K562 (cell line): Measurements from ENCODE around the gene PHLDB1. TPM values are rescaled to one million over a fixed set of nuclear protein-coding genes. Genes with fewer than 3 reads are reported as not detected.
"Not testable (repeated sequence)": the region's sequence is repeated elsewhere in the genome, so short reads cannot be mapped to it uniquely, and the experiment has no call there.

Experiments used
- ATAC-seq: fragments of 200-7000 bp; cut with Tn5 transposase; 3 replicates; pipeline ENCODE4 v1.9.1; 2020; ENCODE audit warnings: moderate library complexity
- BruUV-seq: library from RNA; stranded (reverse); fragments of 400-500 nt; replicated peaks from 2 replicates; lab custom pipeline; 2021; lab: Mats Ljungman, UMichigan
- CTCF ChIA-PET: fragments of 300-600 bp; formaldehyde crosslinking; extraction: SDS; loops from one replicate; lab custom pipeline; 2021; ENCODE audit warnings: low intra/inter-chr PET ratio; lab: Yijun Ruan, JAX
- POLR2A ChIA-PET: fragments of 300-600, 350-650 bp; sonication (Branson Sonifier 250); formaldehyde crosslinking; extraction: SDS; loops from one replicate; lab custom pipeline; 2021; ENCODE audit warnings: antibody characterized with exemption, inconsistent platforms; lab: Yijun Ruan, JAX
- DNase-seq, 4 experiments: peaks; one replicate each; pipeline versions ENCODE4 v3.0.0 to v3.0.0-alpha.2; 2011 to 2018; ENCODE audit warnings: low spot score in 3 of 4, mixed read lengths in 3 of 4; ENCODE audit errors: extremely low read depth in 1 of 4
- FAIRE-seq: peaks from 2 replicates; lab custom pipeline; 2011; peaks lifted over from hg19 to GRCh38; lab: Jason Lieb, UNC
- H2AFZ ChIP-seq: 2 replicates; pipeline ENCODE4 v1.6.0; 2011; ENCODE audit warnings: low read depth, low read length, control low read depth, inconsistent platforms
- H3K27ac ChIP-seq: fragments of 200-600 bp; 3 replicates; pipeline ENCODE4 v1.8.0; 2011; ENCODE audit warnings: low read depth, mild to moderate bottlenecking, control low read depth, inconsistent platforms, low read length, moderate library complexity, mixed read lengths; ENCODE audit errors: extremely low read depth
- H3K27me3 ChIP-seq, 2 experiments: fragments of 300-600 bp in 1 of 2; 2 replicates in 1 of 2; 3 replicates in 1 of 2; pipeline versions ENCODE4 v1.6.0 to v1.8.0; 2011; ENCODE audit warnings: inconsistent platforms in 2 of 2, low read length in 2 of 2, mild to moderate bottlenecking in 1 of 2, mixed read lengths in 1 of 2, moderate library complexity in 1 of 2; ENCODE audit not compliant: control insufficient read depth in 2 of 2, insufficient read depth in 2 of 2
- H3K36me3 ChIP-seq: fragments of 300-600 bp; 3 replicates; pipeline ENCODE4 v1.8.0; 2011; ENCODE audit warnings: mild to moderate bottlenecking, low read length, inconsistent platforms; ENCODE audit not compliant: control insufficient read depth, insufficient read depth
- H3K4me1 ChIP-seq, 2 experiments: fragments of 200-600 bp in 1 of 2; replicated peaks in 1 of 2; 2 replicates in 1 of 2; 3 replicates in 1 of 2; pipeline versions ENCODE4 v1.5.1 to v1.8.0; 2011; ENCODE audit warnings: inconsistent platforms in 2 of 2, low read length in 2 of 2, mild to moderate bottlenecking in 1 of 2, mixed read lengths in 1 of 2, moderate library complexity in 1 of 2; ENCODE audit not compliant: control insufficient read depth in 2 of 2, insufficient read depth in 2 of 2
- H3K4me2 ChIP-seq: 2 replicates; pipeline ENCODE4 v1.6.1; 2011; ENCODE audit warnings: low read length, control low read depth, inconsistent platforms, mixed read lengths; ENCODE audit not compliant: insufficient read depth
- H3K4me3 ChIP-seq: fragments of 200-600 bp; sonication (generic), shearing (Covaris generic); 2 replicates; pipeline ENCODE4 v1.5.1; 2016; ENCODE audit warnings: control low read depth, inconsistent platforms
- H3K79me2 ChIP-seq: fragments of 200-600 bp; 3 replicates; pipeline ENCODE4 v1.8.0; 2011; ENCODE audit warnings: low read length, inconsistent platforms; ENCODE audit not compliant: control insufficient read depth, insufficient read depth
- H3K9ac ChIP-seq, 2 experiments: 2 replicates each; pipeline versions ENCODE4 v1.6.0 to v1.6.1; 2011; ENCODE audit warnings: low read depth in 2 of 2, low read length in 2 of 2, control low read depth in 1 of 2, inconsistent platforms in 1 of 2, mild to moderate bottlenecking in 1 of 2, mixed read lengths in 1 of 2; ENCODE audit not compliant: insufficient read depth in 1 of 2
- H3K9me1 ChIP-seq: one replicate; pipeline ENCODE4 v1.6.0; 2011; ENCODE audit warnings: inconsistent platforms, mild to moderate bottlenecking, low read length, moderate library complexity; ENCODE audit not compliant: control insufficient read depth, insufficient read depth
- H3K9me3 ChIP-seq: replicated peaks from 2 replicates; pipeline ENCODE4 v1.5.1; 2011; ENCODE audit warnings: low read depth, low read length, inconsistent platforms; ENCODE audit not compliant: control insufficient read depth, insufficient read depth
- H4K20me1 ChIP-seq: replicated peaks from 2 replicates; pipeline ENCODE4 v1.6.1; 2011; ENCODE audit warnings: low read length, inconsistent platforms, mixed read lengths; ENCODE audit not compliant: control insufficient read depth, insufficient read depth
- DMBX1 ChIP-seq: fragments of 250-450 bp; sonication (Bioruptor Pico); IDR thresholded peaks from 2 replicates; pipeline ENCODE4 v1.8.0; 2022; ENCODE audit warnings: inconsistent platforms, mild to moderate bottlenecking, moderate library complexity, borderline replicate concordance
- WGBS: fragments of 100-300 bp; shearing (Covaris generic); methylation state at CpG from one replicate; pipeline ENCODE4 v1.1.6; 2016; ENCODE audit warnings: low coverage, mixed read lengths; ENCODE audit not compliant: insufficient coverage; ENCODE audit errors: missing lambda C conversion rate; 5-methylcytosine and 5-hydroxymethylcytosine counted together
- in situ Hi-C: fragments of 300-500 bp; cut with MboI; formaldehyde crosslinking; loops from 4 replicates; pipeline ENCODE4 v1.15.0; 2018; ENCODE audit warnings: inconsistent platforms, mixed read lengths
- intact Hi-C: fragments of 100-400 bp; cut with micrococcal nuclease; formaldehyde crosslinking; loops from 2 replicates; pipeline ENCODE4 v1.14.2; 2022
- polyA plus RNA-seq, 8 experiments: library from polyadenylated mRNA; depleted of rRNA in 4 of 8; stranded (reverse) in 5 of 8; unstranded in 3 of 8; fragments of >200 nt; fragmentation: Nextera tagmentation in 2 of 8; fragmentation: Illumina TruSeq in 1 of 8; extraction: Ambion mirVana in 2 of 8; extraction: Trizol in 1 of 8; gene quantifications; 2 replicates each; pipeline versions ENCODE4 v1.2.1 to v1.2.3, GENCODE V29; 2011 to 2014; ENCODE audit warnings: inconsistent platforms in 1 of 8, missing spikeins in 1 of 8
- total RNA-seq, 7 experiments: library from RNA; depleted of rRNA in 6 of 7; stranded (reverse); fragments of >200 nt in 6 of 7; fragmentation: Illumina TruSeq in 2 of 7; extraction: Trizol in 2 of 7; gene quantifications; 2 replicates each; pipeline versions ENCODE4 v1.2.1 to v1.2.3, GENCODE V29; 2011 to 2021; ENCODE audit warnings: low replicate concordance in 1 of 7
- TF ChIP-seq, protein P1 (sequence below), 2 experiments: fragments of 450-650 bp; IDR thresholded peaks; 2 replicates each; pipeline ENCODE4 v1.6.1; 2016
- TF ChIP-seq, protein P2 (sequence below), 2 experiments: fragments of 200-800 bp in 1 of 2; sonication (Bioruptor generic) in 1 of 2; sonication (generic) in 1 of 2; formaldehyde crosslinking in 1 of 2; IDR thresholded peaks in 1 of 2; conservative IDR thresholded peaks in 1 of 2; 2 replicates each; pipeline versions ENCODE4 v1.5.0 to v1.6.1; 2016 to 2020; ENCODE audit warnings: missing compliant biosample characterization in 1 of 2, missing genetic modification characterization in 1 of 2, missing genetic modification reagents in 1 of 2
- TF ChIP-seq, protein P3 (sequence below): sonication (generic); formaldehyde crosslinking; IDR thresholded peaks from 2 replicates; pipeline ENCODE4 v1.8.1; 2023; ENCODE audit warnings: mild to moderate bottlenecking, missing genetic modification reagents

PHLDB1 gene
- total and polyA plus RNA-seq, 9 of the 15 experiments (the other 6 are each of a cell fraction or from before 2014, with no cell fraction given), result 2.0 to 28.7 (median 16.2) TPM

DNA sequence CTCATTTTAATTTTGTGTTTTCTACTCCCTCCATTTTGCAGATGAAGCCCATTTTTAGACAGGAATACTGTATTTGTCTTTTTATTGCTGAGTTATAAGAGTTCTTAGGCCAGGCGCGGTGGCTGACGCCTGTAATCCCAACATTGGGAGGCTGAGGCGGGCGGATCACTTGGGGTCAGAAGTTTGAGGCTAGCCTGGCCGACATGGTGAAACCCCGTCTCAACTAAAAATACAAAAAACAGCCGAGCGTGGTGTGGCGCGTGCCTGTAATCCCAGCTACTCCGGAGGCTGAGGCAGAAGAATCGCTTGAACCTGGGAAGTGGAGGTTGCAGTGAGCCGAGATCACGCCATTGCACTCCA is 35.7 kb upstream of the PHLDB1 start:
- Histone ChIP-seq H2AFZ (peak overlapping the region; percentile 95), H3K79me2 (peaks cover 43% of the 10 kb centered on the region), H3K27ac (peak overlapping the region; percentile 94; the same call in 1 of the 3 replicates), H3K4me2 (peak overlapping the region; percentile 60), H3K4me1 (peaks cover 4 to 10% of the 10 kb centered on the region in 2 experiments), H4K20me1 (peaks cover 19% of the 10 kb centered on the region; the same call in 1 of the 2 replicates), H3K36me3 (peaks cover 16% of the 10 kb centered on the region)
- BruUV-seq, ATAC-seq, H3K4me3 ChIP-seq, in situ Hi-C loops, H3K9me1 ChIP-seq, DNase-seq, H3K27me3 ChIP-seq, H3K9me3 ChIP-seq, CTCF ChIA-PET, H3K9ac ChIP-seq, FAIRE-seq: not testable (repeated sequence)
- WGBS, result 77% methylated on average over 10 of the region's 15 CpGs
- TF ChIP-seq, protein P1, sequence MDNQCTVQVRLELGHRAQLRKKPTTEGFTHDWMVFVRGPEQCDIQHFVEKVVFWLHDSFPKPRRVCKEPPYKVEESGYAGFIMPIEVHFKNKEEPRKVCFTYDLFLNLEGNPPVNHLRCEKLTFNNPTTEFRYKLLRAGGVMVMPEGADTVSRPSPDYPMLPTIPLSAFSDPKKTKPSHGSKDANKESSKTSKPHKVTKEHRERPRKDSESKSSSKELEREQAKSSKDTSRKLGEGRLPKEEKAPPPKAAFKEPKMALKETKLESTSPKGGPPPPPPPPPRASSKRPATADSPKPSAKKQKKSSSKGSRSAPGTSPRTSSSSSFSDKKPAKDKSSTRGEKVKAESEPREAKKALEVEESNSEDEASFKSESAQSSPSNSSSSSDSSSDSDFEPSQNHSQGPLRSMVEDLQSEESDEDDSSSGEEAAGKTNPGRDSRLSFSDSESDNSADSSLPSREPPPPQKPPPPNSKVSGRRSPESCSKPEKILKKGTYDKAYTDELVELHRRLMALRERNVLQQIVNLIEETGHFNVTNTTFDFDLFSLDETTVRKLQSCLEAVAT (IDR thresholded peaks at IDR 0.05), result peak in 1 of 2 experiments; percentile 86; a peak in 2 of 4 replicates
- TF ChIP-seq, protein P2, sequence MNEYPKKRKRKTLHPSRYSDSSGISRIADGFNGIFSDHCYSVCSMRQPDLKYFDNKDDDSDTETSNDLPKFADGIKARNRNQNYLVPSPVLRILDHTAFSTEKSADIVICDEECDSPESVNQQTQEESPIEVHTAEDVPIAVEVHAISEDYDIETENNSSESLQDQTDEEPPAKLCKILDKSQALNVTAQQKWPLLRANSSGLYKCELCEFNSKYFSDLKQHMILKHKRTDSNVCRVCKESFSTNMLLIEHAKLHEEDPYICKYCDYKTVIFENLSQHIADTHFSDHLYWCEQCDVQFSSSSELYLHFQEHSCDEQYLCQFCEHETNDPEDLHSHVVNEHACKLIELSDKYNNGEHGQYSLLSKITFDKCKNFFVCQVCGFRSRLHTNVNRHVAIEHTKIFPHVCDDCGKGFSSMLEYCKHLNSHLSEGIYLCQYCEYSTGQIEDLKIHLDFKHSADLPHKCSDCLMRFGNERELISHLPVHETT (CRISPR knock-in tag; conservative IDR thresholded peaks at IDR 0.05 in 1 of 2, IDR thresholded peaks at IDR 0.05 in 1 of 2), result 0 out of 4 replicates have a peak, but pooled peaks of 1 of the 2 experiments have one; percentile 19
- TF ChIP-seq, protein P3, sequence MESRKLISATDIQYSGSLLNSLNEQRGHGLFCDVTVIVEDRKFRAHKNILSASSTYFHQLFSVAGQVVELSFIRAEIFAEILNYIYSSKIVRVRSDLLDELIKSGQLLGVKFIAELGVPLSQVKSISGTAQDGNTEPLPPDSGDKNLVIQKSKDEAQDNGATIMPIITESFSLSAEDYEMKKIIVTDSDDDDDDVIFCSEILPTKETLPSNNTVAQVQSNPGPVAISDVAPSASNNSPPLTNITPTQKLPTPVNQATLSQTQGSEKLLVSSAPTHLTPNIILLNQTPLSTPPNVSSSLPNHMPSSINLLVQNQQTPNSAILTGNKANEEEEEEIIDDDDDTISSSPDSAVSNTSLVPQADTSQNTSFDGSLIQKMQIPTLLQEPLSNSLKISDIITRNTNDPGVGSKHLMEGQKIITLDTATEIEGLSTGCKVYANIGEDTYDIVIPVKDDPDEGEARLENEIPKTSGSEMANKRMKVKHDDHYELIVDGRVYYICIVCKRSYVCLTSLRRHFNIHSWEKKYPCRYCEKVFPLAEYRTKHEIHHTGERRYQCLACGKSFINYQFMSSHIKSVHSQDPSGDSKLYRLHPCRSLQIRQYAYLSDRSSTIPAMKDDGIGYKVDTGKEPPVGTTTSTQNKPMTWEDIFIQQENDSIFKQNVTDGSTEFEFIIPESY (CRISPR knock-in tag), result peak; percentile 69
- TF ChIP-seq DMBX1 (CRISPR knock-in tag), result 0 out of 2 replicates have a peak, but pooled peaks have one; percentile 29
- POLR2A ChIA-PET, result interaction anchor here (1.1 to 2.3 kb wide), 3 partner anchors 12 to 41 kb away, joined by 3 to 9 read pairs (median 5); partner anchors contain the start of gene TMEM25
- intact Hi-C loops, result loop anchor here (2.0 kb wide), 1 partner anchor 33 kb away; no protein-coding TSS in a partner anchor
